A549 (cell line): ENCODE data around the gene ANKRD55.
"Not testable (repeated sequence)": the region's sequence is repeated elsewhere in the genome, so short reads cannot be mapped to it uniquely, and the experiment has no call there.

ENCODE experiments used
- BHLHE40 ChIP-seq: IDR thresholded peaks from 2 replicates; pipeline ENCODE4 v1.6.1; 2012; ENCODE audit warnings: low read depth, low read length, inconsistent platforms
- CEBPB ChIP-seq, 2 experiments: fragments of >200 bp in 1 of 2; sonication (Bioruptor Twin) in 1 of 2; formaldehyde crosslinking in 1 of 2; IDR thresholded peaks; 2 replicates each; pipeline ENCODE4 v1.6.1; 2012 to 2016
- EP300 ChIP-seq, 2 experiments: fragments of >200 bp; sonication (Bioruptor Twin); formaldehyde crosslinking; IDR thresholded peaks; 2 replicates in 1 of 2; 3 replicates in 1 of 2; pipeline ENCODE4 v1.6.1; 2016 to 2017
- FOSL2 ChIP-seq, 2 experiments: fragments of 450-650 bp in 1 of 2; fragments of >200 bp in 1 of 2; sonication (Bioruptor Twin) in 1 of 2; formaldehyde crosslinking; IDR thresholded peaks; 2 replicates each; pipeline versions ENCODE4 v1.5.0 to v1.6.1; 2016 to 2020; ENCODE audit warnings: mild to moderate bottlenecking in 1 of 2, moderate library complexity in 1 of 2
- KDM5A ChIP-seq: fragments of 200-600 bp; sonication (generic); IDR thresholded peaks from 2 replicates; pipeline ENCODE4 v1.6.1; 2016; ENCODE audit warnings: antibody characterized with exemption, mild to moderate bottlenecking
- MYC ChIP-seq: IDR thresholded peaks from 2 replicates; pipeline ENCODE4 v1.6.1; 2012; ENCODE audit warnings: mild to moderate bottlenecking, inconsistent platforms, low read length, improper control_type of control experiment, borderline replicate concordance
- POLR2A ChIP-seq: IDR thresholded peaks from 2 replicates; pipeline ENCODE4 v1.6.1; 2012; ENCODE audit warnings: mild to moderate bottlenecking, low read length
- RAD21 ChIP-seq, 2 experiments: fragments of >200 bp in 1 of 2; sonication (Bioruptor Twin) in 1 of 2; formaldehyde crosslinking in 1 of 2; IDR thresholded peaks in 1 of 2; conservative IDR thresholded peaks in 1 of 2; 2 replicates in 1 of 2; 3 replicates in 1 of 2; pipeline ENCODE4 v1.6.1; 2012 to 2018; ENCODE audit warnings: inconsistent platforms in 1 of 2
- REST ChIP-seq: fragments of 200-600 bp; sonication (generic); IDR thresholded peaks from 2 replicates; pipeline ENCODE4 v1.6.1; 2016; ENCODE audit warnings: antibody characterized with exemption, mild to moderate bottlenecking, moderate library complexity
- SMC3 ChIP-seq: fragments of >200 bp; sonication (Bioruptor Twin); formaldehyde crosslinking; IDR thresholded peaks from 3 replicates; pipeline ENCODE4 v1.6.1; 2018; ENCODE audit warnings: inconsistent platforms
- TFCP2L1 ChIP-seq: fragments of 250-450 bp; sonication (Bioruptor Pico); IDR thresholded peaks from 2 replicates; pipeline ENCODE4 v1.5.0; 2021; ENCODE audit warnings: mild to moderate bottlenecking
- ZFP36 ChIP-seq: fragments of 450-650 bp; IDR thresholded peaks from 2 replicates; pipeline ENCODE4 v1.6.1; 2014; ENCODE audit warnings: borderline replicate concordance; ENCODE audit not compliant: partially characterized antibody
- TF ChIP-seq, protein P1 (sequence below): fragments of >200 bp; sonication (Bioruptor Twin); formaldehyde crosslinking; IDR thresholded peaks from 3 replicates; pipeline ENCODE4 v1.5.1; 2016
- TF ChIP-seq, protein P2 (sequence below): IDR thresholded peaks from 2 replicates; pipeline ENCODE4 v1.6.1; 2012

DNA sequence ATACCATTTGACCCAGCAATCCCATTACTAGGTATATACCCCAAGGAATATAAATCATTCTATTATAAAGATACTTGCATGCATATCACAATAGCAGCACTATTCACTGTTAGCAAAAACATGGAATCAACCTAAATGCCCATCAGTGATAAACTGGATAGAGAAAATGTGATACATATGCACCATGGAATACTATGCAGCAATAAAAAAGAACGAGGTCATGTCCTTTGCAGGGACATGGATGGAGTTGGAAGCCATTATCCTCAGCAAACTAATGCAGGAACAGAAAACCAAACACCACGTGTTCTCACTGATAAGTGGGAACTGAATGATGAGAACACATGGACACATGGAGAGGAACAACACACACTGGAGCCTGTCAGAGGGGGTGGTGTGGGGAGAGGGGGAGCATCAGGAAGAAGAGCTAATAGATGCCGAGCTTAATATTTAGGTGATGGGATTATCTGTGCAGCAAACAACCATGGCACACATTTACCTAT is 31.3 kb downstream of the ANKRD55 start:
- TF ChIP-seq FOSL2 (IDR thresholded peaks at IDR 0.05); FOSL2 (CRISPR knock-in tag; IDR thresholded peaks at IDR 0.05); POLR2A; KDM5A; SMC3; MYC; REST; ZFP36; RAD21 (conservative IDR thresholded peaks at IDR 0.05 in 1 of 2, IDR thresholded peaks at IDR 0.05 in 1 of 2); EP300 (IDR thresholded peaks at IDR 0.05); BHLHE40; CEBPB (IDR thresholded peaks at IDR 0.05); TFCP2L1 (CRISPR knock-in tag): not testable (repeated sequence)
- TF ChIP-seq, protein P1, sequence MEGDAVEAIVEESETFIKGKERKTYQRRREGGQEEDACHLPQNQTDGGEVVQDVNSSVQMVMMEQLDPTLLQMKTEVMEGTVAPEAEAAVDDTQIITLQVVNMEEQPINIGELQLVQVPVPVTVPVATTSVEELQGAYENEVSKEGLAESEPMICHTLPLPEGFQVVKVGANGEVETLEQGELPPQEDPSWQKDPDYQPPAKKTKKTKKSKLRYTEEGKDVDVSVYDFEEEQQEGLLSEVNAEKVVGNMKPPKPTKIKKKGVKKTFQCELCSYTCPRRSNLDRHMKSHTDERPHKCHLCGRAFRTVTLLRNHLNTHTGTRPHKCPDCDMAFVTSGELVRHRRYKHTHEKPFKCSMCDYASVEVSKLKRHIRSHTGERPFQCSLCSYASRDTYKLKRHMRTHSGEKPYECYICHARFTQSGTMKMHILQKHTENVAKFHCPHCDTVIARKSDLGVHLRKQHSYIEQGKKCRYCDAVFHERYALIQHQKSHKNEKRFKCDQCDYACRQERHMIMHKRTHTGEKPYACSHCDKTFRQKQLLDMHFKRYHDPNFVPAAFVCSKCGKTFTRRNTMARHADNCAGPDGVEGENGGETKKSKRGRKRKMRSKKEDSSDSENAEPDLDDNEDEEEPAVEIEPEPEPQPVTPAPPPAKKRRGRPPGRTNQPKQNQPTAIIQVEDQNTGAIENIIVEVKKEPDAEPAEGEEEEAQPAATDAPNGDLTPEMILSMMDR = not testable (repeated sequence)
- TF ChIP-seq, protein P2, sequence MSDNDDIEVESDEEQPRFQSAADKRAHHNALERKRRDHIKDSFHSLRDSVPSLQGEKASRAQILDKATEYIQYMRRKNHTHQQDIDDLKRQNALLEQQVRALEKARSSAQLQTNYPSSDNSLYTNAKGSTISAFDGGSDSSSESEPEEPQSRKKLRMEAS = not testable (repeated sequence)
